ENCODE results near the gene CSRNP3. TPM values are rescaled to one million over a fixed set of nuclear protein-coding genes. Genes with fewer than 3 reads are reported as not detected.

CSRNP3 gene
- total and polyA plus RNA-seq, 2 donors (not counting 3 experiments of a cell fraction or from before 2014, with no cell fraction given), result not detected

- no peaks in the 10 kb centered on the region for H3K4me1 ChIP-seq (ENCODE audit: control insufficient read depth, extremely low read depth, insufficient read depth, low read length)
- H3K9ac ChIP-seq (replicated peaks; ENCODE audit: extremely low read depth, insufficient read depth, low read length), result no peak overlapping the region
- dilution Hi-C loops (cut with MboI; ENCODE audit: extremely low pct_ligation_motif_present, low sequenced_read_pairs) (no loop called here), intact Hi-C loops (cut with micrococcal nuclease) (no loop called here)
- H3K4me3 ChIP-seq (replicated peaks in 1 of 3; ENCODE audit: insufficient read depth in 1 of 3, low read depth in 1 of 3, low read length in 3 of 3), result no peak overlapping the region
- no peak overlapping the region for H2AFZ ChIP-seq (ENCODE audit: low read depth, low read length)
- no peak for DNase-seq (ENCODE audit: low read depth, low spot score)
- TF ChIP-seq MYC (IDR thresholded peaks at IDR 0.05; ENCODE audit: low read depth, low read length) (no peak), JUN (IDR thresholded peaks at IDR 0.05; ENCODE audit: borderline replicate concordance, insufficient read depth, insufficient read length, low read depth) (no peak), EZH2 (IDR thresholded peaks at IDR 0.05; ENCODE audit: borderline replicate concordance, low read depth, low read length, severe bottlenecking) (no peak), GATA2 (IDR thresholded peaks at IDR 0.05; ENCODE audit: insufficient read depth, insufficient read length, low read depth, low read length) (no peak), POLR2A (IDR thresholded peaks at IDR 0.05; ENCODE audit: low read depth, low read length) (no peak), POLR2AphosphoS5 (IDR thresholded peaks at IDR 0.05; ENCODE audit: insufficient read depth, low read depth, low read length) (no peak), FOS (IDR thresholded peaks at IDR 0.05; ENCODE audit: borderline replicate concordance, insufficient read depth, low read length) (no peak), CTCF (IDR thresholded peaks at IDR 0.05; ENCODE audit: extremely low read depth in 1 of 2, insufficient read depth in 1 of 2, low read depth in 1 of 2, low read length in 2 of 2) (no peak)
- H3K36me3 ChIP-seq (ENCODE audit: control insufficient read depth in 2 of 2, extremely low read depth in 1 of 2, insufficient read depth in 2 of 2, low read length in 2 of 2), result no peaks in the 10 kb centered on the region
- no peak overlapping the region for H3K27ac ChIP-seq (ENCODE audit: insufficient read depth, low read depth, low read length)
- no peaks in the 10 kb centered on the region for H3K27me3 ChIP-seq (ENCODE audit: control insufficient read depth in 2 of 2, insufficient read depth in 2 of 2, low read length in 2 of 2)
- H4K20me1 ChIP-seq (replicated peaks; ENCODE audit: control insufficient read depth, extremely low read depth, insufficient read depth, low read length), result no peaks in the 10 kb centered on the region
- POLR2A ChIA-PET, result no interaction called here
- H3K4me2 ChIP-seq (ENCODE audit: insufficient read depth, low read length), result no peak overlapping the region
- no peaks in the 10 kb centered on the region for H3K9me1 ChIP-seq (replicated peaks; ENCODE audit: control insufficient read depth, extremely low read depth, insufficient read depth, low read length)
- BruUV-seq (replicated peaks), result no TSS peak
- no peaks in the 10 kb centered on the region for H3K79me2 ChIP-seq (ENCODE audit: control insufficient read depth, insufficient read depth, low read length)
- H3K9me3 ChIP-seq (replicated peaks; ENCODE audit: control insufficient read depth, insufficient read depth, low read length), result no peaks in the 10 kb centered on the region
- CTCF ChIA-PET, result interaction anchor here (0.9 kb wide), 1 partner anchor 34 kb away, joined by 3 read pairs; no protein-coding TSS in a partner anchor
- FAIRE-seq, result no peak
These were observed 249.2 kb downstream of the CSRNP3 start for GRCh38 chr2:165718610-165719210.
